Upper lobe of left lung (tissue), 6 donors: Measurements from ENCODE around the gene LRPAP1. TPM values are rescaled to one million over a fixed set of nuclear protein-coding genes. Genes with fewer than 3 reads are reported as not detected.
A peak's percentile ranks its signal among the peaks of the same experiment; 100 is the strongest.

ENCODE experiments used
- ATAC-seq, 2 donors: fragments of 200-7000 bp; cut with Tn5 transposase; one replicate each; pipeline ENCODE4 v1.9.1; 2022; ENCODE audit warnings: mild to moderate bottlenecking in 2 of 2, moderate library complexity in 2 of 2; ENCODE audit not compliant: low FRiP score in 2 of 2
- DNase-seq, 2 donors: peaks; one replicate each; pipeline ENCODE4 v3.0.0-alpha.2; 2019 to 2020
- H3K27ac ChIP-seq, 4 donors: fragments of 200-600 bp; sonication (generic); one replicate each; pipeline ENCODE4 v1.5.1; 2016 to 2019
- H3K27me3 ChIP-seq, 4 donors: fragments of 200-600 bp; sonication (generic); one replicate each; pipeline ENCODE4 v1.5.1; 2017 to 2019
- H3K36me3 ChIP-seq, 4 donors: fragments of 200-600 bp; sonication (generic); one replicate each; pipeline ENCODE4 v1.5.1; 2016 to 2019
- H3K4me1 ChIP-seq, 4 donors: fragments of 200-600 bp; sonication (generic); one replicate each; pipeline ENCODE4 v1.5.1; 2018 to 2019
- H3K4me3 ChIP-seq, 4 donors: fragments of 200-600 bp; sonication (generic); one replicate each; pipeline ENCODE4 v1.5.1; 2017 to 2019; ENCODE audit warnings: mild to moderate bottlenecking in 2 of 4, moderate library complexity in 1 of 4
- H3K9me3 ChIP-seq, 4 donors: fragments of 200-600 bp; sonication (generic); one replicate each; pipeline ENCODE4 v1.5.1; 2018 to 2019
- CTCF ChIP-seq, 6 experiments: fragments of 450-650 bp in 4 of 6; fragments of 200-600 bp in 2 of 6; sonication (generic) in 2 of 6; IDR thresholded peaks; one replicate each; pipeline ENCODE4 v1.5.1; 2016 to 2019; ENCODE audit warnings: antibody characterized with exemption in 6 of 6
- EP300 ChIP-seq, 4 donors: sonication (generic); formaldehyde crosslinking; IDR thresholded peaks; one replicate each; pipeline ENCODE4 v1.5.1; 2017; ENCODE audit warnings: antibody characterized with exemption in 4 of 4, control low read depth in 2 of 4
- POLR2A ChIP-seq, 4 donors: fragments of 450-650 bp; IDR thresholded peaks; one replicate each; pipeline ENCODE4 v1.5.1; 2016 to 2017; ENCODE audit warnings: antibody characterized with exemption in 4 of 4, mild to moderate bottlenecking in 2 of 4
- POLR2AphosphoS5 ChIP-seq, 2 donors: sonication (generic); formaldehyde crosslinking; IDR thresholded peaks; one replicate each; pipeline ENCODE4 v1.5.1; 2017; ENCODE audit warnings: antibody characterized with exemption in 2 of 2
- WGBS, 2 donors: methylation state at CpG; one replicate each; pipeline ENCODE4 v1.1.5; 2017 to 2018; 5-methylcytosine and 5-hydroxymethylcytosine counted together
- total RNA-seq, 6 donors: library from RNA; depleted of rRNA in 4 of 6; stranded (reverse); fragments of >200 nt in 4 of 6; gene quantifications; one replicate each; pipeline versions ENCODE4 v1.1.0 to v1.2.1, GENCODE V29; 2016 to 2021
- donor health status: DM: no; HTN: no; CAD: no; lungs with moderate emphysema.
- donor health status: DM: no; HTN: yes; CAD: no; lungs with severe emphysema.

The LRPAP1 gene
- total RNA-seq, 6 donors from 2014 or later, result 98.5 to 267 (median 251) TPM

GRCh38 chr4:3518511-3518880 lies 13.7 kb downstream of the LRPAP1 start:
- no peaks in the 10 kb centered on the region for H3K9me3 ChIP-seq
- ATAC-seq (no peak), DNase-seq (peak in 1 of 2 donors; percentile 48)
- H3K27me3 ChIP-seq, result no peaks in the 10 kb centered on the region
- WGBS, 2 donors, result 99% methylated on average over 10 of the region's 11 CpGs; no CpG with 5 or more reads in 1 of the 2 donors
- no peaks in the 10 kb centered on the region for H3K4me1 ChIP-seq
- no peak overlapping the region for H3K27ac ChIP-seq
- TF ChIP-seq POLR2A (IDR thresholded peaks at IDR 0.05) (no peak), CTCF (IDR thresholded peaks at IDR 0.05) (no peak), POLR2AphosphoS5 (IDR thresholded peaks at IDR 0.05) (no peak), EP300 (IDR thresholded peaks at IDR 0.05) (no peak)
- no peak overlapping the region for H3K4me3 ChIP-seq
- H3K36me3 ChIP-seq, result peaks cover 45 to 100% (median 94%) of the 10 kb centered on the region in 4 donors

GRCh38 chr4:3517731-3518510 lies 14.3 kb downstream of the LRPAP1 start:
- ATAC-seq, result no peak
- no peak overlapping the region for H3K4me3 ChIP-seq
- 95 to 97% methylated on average over 24 to 43 of the region's 49 CpGs for WGBS, 2 donors
- H3K36me3 ChIP-seq, result peaks cover 45 to 100% (median 92%) of the 10 kb centered on the region in 4 donors
- TF ChIP-seq CTCF (IDR thresholded peaks at IDR 0.05) (no peak), POLR2AphosphoS5 (IDR thresholded peaks at IDR 0.05) (no peak), EP300 (IDR thresholded peaks at IDR 0.05) (no peak), POLR2A (IDR thresholded peaks at IDR 0.05) (no peak)
- peak in 1 of 2 donors; percentile 73 for DNase-seq
- no peaks in the 10 kb centered on the region for H3K4me1 ChIP-seq
- no peak overlapping the region for H3K27ac ChIP-seq
- no peaks in the 10 kb centered on the region for H3K9me3 ChIP-seq
- H3K27me3 ChIP-seq, result no peaks in the 10 kb centered on the region

- ATAC-seq (no peak), DNase-seq (peak in 1 of 2 donors; percentile 67)
- Histone ChIP-seq H3K27ac (no peak overlapping the region), H3K27me3 (no peaks in the 10 kb centered on the region), H3K4me3 (no peak overlapping the region), H3K4me1 (no peaks in the 10 kb centered on the region), H3K36me3 (peaks cover 51 to 100% (median 94%) of the 10 kb centered on the region in 4 donors), H3K9me3 (no peaks in the 10 kb centered on the region)
- WGBS, 2 donors, result 92 to 98% methylated on average over 16 to 29 of the region's 29 CpGs
- TF ChIP-seq EP300 (IDR thresholded peaks at IDR 0.05) (no peak), POLR2AphosphoS5 (IDR thresholded peaks at IDR 0.05) (no peak), POLR2A (IDR thresholded peaks at IDR 0.05) (no peak), CTCF (IDR thresholded peaks at IDR 0.05) (no peak)
Observed at GRCh38 chr4:3516836-3517730, 15.1 kb downstream of the LRPAP1 start.

GRCh38 chr4:3516061-3516835 lies 16.0 kb downstream of the LRPAP1 start:
- Histone ChIP-seq H3K4me3 (no peak overlapping the region), H3K4me1 (no peaks in the 10 kb centered on the region), H3K9me3 (no peaks in the 10 kb centered on the region), H3K27me3 (no peaks in the 10 kb centered on the region), H3K36me3 (peaks cover 52 to 99% (median 89%) of the 10 kb centered on the region in 4 donors), H3K27ac (no peak overlapping the region)
- ATAC-seq, result no peak
- DNase-seq, result peak in 1 of 2 donors; percentile 66
- TF ChIP-seq POLR2AphosphoS5 (IDR thresholded peaks at IDR 0.05) (no peak), EP300 (IDR thresholded peaks at IDR 0.05) (no peak), POLR2A (IDR thresholded peaks at IDR 0.05) (no peak), CTCF (IDR thresholded peaks at IDR 0.05) (no peak)
- 88 to 90% methylated on average over 16 to 30 of the region's 32 CpGs for WGBS, 2 donors
